Measurements from ENCODE around the gene SPIRE1. TPM values are rescaled to one million over a fixed set of nuclear protein-coding genes. Genes with fewer than 3 reads are reported as not detected.
"Not testable (repeated sequence)": the region's sequence is repeated elsewhere in the genome, so short reads cannot be mapped to it uniquely, and the experiment has no call there.

The SPIRE1 gene
- polyA plus RNA-seq, 3 donors = 31.6 to 36.5 (median 36.1) TPM

DNA sequence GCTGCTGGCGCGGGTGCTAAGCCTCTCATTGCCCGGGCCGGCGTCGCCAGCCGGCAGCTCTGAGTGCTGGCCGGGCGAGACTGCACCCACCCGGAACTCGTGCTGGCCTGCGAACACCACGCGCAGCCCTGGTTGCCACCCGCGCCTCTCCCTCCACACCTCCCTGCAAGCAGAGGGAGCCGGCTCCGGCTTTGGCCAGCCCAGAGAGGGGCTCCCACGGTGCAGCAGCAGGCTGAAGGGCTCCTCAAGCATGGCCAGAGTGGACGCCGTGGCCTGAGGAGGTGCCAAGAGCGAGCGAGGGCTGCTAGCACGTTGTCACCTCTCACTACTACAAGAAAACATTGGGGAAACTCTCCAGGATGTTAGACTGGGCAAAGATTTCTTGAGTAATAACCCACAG is 98.6 kb downstream of the SPIRE1 start:
- DNase-seq (ENCODE audit: low read depth in 3 of 3, low spot score in 2 of 3) = no peak

DNA sequence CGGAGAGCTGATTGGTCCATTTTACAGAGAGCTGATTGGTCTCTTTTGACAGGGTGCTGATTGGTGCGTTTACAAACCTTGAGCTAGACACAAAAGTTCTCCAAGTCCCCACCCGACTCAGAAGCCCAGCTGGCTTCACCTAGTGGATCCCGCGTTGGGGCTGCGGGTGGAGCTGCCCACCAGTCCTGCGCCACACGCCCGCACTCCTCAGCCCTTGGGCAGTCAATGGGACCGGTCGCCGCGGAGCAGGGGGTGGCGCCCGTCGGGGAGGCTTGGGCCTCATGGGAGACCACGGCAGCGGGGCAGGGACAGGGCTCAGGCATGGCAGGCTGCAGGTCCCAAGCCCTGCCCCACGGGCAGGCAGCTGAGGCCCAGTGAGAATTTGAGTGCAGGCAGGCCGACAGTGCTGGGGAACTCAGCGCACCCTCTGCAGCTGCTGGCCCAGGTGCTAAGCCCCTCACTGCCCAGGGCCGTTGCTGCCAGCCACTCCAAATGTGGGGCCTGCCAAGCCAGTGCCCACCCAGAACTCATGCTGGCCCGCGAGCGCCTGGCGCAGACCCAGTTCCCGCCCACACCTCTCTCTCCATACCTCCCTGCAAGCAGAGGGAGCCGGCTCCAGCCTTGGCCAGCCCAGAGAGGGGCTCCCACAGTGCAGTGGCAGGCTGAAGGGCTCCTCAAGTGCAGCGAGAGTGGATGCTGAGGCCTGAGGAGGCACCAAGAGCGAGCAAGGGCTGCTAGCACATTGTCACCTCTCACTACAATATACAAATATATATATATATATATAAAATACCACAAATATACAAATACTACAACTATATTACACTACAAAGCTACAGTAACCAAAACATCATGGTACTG is 100.7 kb downstream of the SPIRE1 start:
- no peak for DNase-seq (ENCODE audit: low read depth in 3 of 3, low spot score in 2 of 3)

DNA sequence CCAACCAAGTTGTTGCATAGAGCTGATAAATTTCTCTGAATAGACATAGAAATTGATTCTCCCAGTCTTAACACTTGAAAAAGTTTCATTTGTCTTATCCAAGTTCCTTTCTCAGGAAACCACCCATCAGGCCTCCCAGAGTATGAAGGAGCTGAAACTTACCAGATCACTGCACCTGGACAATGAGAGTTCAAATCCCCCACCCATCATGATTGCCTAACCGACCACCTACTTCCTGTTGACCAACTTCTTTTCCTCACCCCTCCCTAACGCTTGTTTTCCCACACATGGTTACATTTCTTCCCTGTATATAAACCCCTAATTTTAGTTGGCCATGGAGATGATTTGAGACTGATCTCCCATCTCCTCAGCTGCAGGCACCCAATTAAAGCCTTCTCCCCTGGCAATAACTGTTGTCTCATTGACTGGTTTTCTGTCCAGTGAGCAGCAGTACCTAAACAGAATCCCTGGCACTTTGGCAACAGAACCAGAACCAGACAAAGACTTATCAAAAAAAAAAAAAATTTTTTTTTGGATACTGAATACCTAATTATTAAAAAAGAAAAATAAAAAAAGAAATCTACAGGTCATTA is 103.0 kb downstream of the SPIRE1 start:
- DNase-seq (ENCODE audit: low read depth in 3 of 3, low spot score in 2 of 3) = no peak

DNA sequence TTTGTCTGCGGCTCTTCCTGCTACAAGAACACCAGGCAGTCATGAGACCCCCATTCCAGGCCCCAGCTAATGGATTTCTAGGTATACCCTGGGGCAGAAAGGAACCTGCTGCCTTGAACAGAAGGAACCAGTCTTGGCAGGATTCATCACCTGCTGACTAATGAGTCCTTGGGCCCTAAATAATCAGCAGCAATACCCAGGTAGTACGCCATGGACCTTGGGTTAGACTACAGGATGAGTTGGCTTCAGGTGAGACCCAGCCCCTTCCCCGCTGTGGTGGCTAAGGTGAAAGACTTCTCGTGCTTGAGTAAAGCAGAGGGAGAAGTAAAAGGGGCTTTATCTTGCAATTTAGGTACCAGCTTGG is 105.0 kb downstream of the SPIRE1 start:
- DNase-seq (ENCODE audit: low read depth in 3 of 3, low spot score in 2 of 3) = no peak

DNA sequence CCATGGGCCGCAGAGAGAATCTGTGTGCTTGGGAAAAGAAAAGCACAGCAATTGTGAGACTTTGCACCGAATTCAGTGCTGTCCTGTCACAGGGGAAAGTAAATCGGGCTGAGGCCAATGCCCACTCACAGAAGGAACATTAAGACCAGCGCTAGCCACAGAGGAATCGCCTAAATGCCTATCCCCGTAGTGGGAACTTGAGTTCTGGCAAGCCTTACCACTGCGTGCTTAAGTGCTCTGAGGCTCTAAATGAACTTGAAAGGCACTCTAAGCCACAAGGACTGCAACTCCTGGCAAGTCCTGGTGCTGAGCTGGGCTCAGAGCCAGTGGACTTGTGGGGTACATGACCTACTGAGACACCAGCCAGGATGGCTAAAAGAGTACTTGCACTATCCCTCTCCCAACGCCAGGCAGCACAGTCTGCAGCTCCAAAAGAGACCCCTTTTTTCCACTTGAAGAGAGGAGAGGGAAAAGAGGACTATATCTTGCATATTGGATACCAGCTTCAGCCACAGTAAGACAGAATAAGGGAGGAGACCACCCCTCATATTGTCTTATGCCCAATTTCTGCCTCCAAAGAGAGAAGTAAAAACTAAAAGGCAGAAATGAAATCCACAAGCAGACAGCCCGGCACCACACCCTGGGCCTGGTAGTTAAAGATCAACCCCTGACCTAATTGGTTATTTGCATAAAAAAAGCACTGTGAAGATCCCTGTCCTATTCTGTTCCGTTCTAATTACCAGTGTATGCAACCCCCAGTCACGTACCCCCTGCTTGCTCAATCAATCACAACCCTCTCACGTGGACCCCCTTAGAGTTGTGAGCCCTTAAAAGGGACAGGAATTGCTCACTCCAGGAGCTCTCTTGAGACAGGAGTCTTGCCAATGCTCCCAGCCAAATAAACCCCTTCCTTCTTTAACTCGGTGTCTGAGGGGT is 105.7 kb downstream of the SPIRE1 start:
- not testable (repeated sequence) for DNase-seq (ENCODE audit: low read depth in 3 of 3, low spot score in 2 of 3)

DNA sequence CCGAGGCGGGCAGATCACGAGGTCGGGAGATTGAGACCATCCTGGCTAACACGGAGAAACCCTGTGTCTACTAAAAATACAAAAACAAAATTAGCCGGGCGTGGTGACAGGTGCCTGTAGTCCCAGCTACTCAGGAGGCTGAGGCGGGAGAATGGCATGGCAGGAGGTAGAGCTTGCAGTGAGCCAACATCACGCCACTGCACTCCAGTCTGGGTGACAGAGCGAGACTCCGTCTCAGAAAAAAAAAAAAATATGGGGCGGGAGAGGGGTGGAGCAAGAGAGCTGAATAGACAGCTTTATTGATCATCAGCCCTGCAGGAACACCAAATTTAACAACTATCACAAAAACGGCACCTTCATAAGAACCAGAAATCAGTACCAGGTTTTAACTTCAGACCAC is 106.4 kb downstream of the SPIRE1 start:
- not testable (repeated sequence) for DNase-seq (ENCODE audit: low read depth in 3 of 3, low spot score in 2 of 3)

DNA sequence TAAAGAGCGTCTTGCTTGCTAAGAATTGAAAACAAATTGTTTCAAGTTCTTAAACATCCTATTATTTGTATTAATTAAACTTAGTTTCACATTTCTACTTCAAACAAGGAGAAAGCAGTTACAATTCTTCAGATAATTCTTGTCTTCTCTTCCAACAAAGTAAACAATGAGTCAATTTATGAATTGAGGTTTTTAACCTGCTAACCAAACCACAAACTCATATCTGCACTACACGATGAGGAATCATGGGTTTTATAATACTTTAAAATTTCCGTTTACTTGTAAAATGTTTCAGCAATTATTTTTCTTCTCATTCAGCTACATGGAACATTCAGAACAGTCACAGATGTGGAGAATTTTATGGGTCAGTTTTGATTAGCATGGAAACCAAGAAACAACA is 114.2 kb downstream of the SPIRE1 start:
- no peak for DNase-seq (ENCODE audit: low read depth in 3 of 3, low spot score in 2 of 3)

DNA sequence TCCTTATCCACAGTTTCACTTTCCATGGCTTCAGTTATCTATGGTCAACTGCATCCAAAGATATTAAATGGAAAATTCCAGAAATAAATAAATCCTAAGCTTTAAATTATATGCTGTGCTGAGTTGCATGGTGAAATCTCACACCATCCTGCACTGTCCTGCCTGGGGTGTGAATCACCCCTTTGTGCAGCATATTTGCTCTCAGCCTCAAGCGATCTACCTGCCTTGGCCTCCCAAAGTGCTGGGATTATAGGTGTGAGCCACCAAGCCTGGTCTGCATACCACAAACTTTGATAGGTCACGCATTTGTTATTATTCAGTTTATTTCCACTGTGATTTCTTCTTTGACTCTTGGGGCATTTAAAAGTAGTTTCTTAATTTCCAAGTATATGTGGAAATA is 117.2 kb downstream of the SPIRE1 start:
- DNase-seq (ENCODE audit: low read depth in 3 of 3, low spot score in 2 of 3) = no peak

DNA sequence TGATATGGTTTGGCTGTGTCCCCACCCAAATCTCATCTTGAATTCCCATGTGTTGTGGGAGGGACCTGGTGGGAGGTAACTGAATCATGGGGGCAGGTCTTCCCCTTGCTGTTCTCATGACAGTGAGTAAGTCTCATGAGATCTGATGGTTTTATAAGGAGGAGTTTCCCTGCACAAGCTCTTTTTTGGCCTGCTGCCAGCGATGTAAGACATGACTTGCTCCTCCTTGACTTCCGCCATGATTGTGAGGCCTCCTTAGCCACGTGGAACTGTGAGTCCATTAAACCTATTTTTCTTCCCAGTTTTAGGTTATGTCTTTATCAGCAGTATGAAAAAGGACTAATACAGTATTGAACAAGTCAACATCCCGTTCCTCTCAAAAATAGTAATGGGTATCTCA is 118.7 kb downstream of the SPIRE1 start:
- not testable (repeated sequence) for DNase-seq (ENCODE audit: low read depth in 3 of 3, low spot score in 2 of 3)

DNA sequence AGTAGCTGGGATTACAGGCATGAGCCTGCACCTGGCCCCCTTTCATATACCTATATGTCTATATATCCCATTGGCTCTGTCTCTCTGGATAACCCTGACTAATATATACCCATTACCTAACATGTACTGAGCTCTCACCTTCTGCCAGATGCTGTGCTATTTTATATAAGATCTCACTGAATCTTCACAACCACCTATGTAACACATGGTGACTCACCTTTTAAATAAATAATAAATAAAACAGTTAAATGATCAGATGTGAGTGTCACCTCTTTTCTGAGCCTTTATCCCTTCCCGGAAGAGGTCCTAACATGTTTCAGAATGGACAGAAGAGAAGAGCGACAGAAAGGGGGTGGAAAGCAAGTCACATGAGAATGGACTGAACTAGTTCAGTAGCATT is 123.1 kb downstream of the SPIRE1 start:
- DNase-seq (ENCODE audit: low read depth in 3 of 3, low spot score in 2 of 3) = no peak

DNA sequence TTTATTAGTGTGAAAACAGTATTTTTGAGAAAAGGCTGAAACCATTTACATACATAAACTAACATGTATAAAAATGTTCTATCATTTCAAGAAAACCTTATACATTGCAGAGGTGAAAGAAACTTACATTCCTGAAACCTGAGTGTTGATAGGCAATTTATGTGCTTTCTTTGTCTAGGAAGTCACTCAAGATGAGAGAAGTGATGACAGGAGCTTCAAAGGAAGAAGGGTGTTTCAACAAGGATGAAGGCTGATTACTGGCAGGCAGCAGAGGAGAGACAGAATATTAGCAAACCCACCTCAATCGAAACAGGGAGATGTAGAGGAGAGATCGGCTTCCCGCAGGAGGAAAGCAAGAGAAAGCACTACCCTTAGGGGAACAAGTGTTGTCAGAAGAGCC is 125.2 kb downstream of the SPIRE1 start:
- no peak for DNase-seq (ENCODE audit: low read depth in 3 of 3, low spot score in 2 of 3)

DNA sequence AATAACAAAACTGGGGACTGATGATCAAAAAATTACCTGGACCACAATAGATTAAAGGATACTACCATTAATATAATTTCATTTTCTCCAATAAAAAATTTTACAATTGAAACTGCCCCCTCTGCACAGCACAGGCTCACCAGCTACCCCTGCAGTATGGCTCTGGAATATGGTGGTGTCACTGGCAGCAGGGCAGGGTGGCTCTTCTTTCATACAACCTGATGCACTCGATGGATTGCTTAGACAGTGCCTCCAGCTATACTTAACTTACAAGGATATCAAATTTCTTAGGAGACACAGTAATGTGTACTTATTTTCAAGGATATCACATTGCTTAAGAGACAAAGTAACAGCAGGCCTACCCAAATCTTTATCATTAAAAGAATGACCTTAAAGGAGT is 126.2 kb downstream of the SPIRE1 start:
- DNase-seq (ENCODE audit: low read depth in 3 of 3, low spot score in 2 of 3) = no peak

DNA sequence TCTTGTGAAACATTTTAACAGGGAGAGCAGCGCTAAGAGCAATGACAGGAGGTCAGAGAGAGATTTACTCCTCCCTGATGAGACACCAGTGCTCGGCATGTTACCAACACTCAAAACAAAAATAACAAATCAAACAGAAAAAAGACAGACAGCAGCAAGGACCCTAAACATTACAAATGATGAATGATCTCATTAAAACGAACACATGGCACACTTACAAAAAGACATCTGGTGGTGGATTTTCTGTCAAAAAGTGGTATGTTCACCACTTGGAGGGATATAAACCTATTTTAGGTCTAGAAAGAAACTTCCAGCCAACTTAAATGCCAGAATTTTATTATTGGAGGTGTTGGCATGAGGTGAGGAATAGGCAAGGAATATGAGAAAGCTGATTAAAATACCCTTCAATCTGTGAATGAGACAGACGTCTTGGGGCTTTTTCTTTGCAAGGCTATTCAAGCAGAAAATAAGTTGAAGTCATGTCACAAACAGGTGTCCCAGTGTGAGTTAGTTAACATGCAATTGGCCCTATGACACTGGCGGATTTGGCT is 137.4 kb downstream of the SPIRE1 start:
- no peak for DNase-seq (ENCODE audit: low read depth in 3 of 3, low spot score in 2 of 3)

DNA sequence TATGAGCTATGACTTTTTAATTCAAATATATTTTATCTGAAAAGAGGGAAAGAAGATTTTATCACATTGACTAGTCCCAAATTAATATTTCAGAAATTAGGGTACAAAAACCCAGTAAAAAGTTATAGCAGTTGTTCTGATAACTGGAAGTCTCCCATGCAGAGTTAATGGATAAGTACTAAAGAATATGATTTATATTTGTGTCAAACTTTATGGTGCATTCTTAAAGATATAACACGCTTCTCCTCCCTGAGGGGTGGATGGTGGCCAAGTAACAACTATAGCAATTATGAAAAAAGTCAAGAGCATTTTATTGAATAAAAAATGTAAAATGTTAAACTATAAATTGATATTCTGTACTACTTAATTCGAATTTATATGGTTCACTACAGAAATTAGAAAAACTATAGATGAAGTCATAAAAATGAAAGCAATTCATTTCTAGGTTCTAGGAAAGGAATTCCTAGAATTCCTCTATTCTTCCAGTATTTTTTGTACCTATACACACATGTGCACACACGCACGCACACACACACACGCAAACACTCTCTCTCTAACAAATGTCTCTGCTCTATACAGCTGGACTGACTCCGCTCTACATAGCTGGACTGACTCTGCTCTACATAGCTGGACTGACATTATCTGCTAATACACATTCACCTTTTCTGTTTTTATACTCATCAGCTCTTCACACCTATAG is 138.9 kb downstream of the SPIRE1 start:
- no peak for DNase-seq (ENCODE audit: low read depth in 3 of 3, low spot score in 2 of 3)

DNA sequence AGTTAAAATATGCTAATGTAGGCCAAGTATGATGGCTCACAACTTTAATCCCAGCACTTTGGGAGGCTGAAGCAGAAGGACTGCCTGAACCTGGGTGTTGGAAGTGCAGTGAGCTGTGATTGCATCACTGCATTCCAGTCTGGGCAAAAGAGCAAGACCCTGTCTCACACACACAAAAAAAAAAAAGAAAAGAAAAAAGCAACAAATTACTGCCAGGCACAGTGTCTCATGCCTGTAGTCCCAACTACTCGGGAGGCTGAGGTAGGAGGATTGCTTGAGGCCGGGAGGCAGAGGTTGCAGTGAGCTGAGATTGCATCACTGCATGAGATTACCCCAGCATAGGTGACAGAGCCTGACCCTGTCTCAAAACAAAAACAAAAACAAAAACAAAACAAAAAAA is 139.6 kb downstream of the SPIRE1 start:
- DNase-seq (ENCODE audit: low read depth in 3 of 3, low spot score in 2 of 3) = no peak

DNA sequence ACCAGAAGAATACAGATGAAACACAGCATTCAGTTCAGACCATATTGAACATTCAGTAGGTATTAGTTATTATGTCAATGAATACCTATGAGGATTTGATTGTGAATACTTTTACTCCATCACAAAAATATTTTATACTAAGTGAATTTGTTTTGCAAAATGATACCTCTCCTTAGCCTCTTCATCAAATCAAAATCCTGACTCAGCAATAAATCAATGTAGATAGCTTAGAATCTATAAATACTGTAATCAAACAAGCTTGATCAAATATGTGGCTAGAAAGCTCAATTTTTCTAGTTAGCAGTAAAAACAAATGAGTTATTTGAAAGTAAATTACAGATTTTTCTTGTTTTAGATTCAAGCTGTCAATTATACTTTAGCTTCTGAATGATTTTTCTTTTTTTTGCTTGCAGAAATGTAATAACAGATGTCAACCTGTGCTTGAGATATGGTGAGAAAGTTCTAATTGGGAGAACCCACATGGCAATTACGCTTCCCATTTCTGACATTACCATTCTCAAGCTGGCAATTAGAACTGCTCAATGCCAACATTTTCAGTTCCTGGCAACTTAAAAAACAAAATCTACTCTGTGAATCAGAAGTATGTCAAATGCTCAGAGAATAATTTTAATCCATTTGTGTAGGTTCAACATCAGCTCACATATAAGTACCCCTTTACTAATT is 140.6 kb downstream of the SPIRE1 start:
- no peak for DNase-seq (ENCODE audit: low read depth in 3 of 3, low spot score in 2 of 3)

DNA sequence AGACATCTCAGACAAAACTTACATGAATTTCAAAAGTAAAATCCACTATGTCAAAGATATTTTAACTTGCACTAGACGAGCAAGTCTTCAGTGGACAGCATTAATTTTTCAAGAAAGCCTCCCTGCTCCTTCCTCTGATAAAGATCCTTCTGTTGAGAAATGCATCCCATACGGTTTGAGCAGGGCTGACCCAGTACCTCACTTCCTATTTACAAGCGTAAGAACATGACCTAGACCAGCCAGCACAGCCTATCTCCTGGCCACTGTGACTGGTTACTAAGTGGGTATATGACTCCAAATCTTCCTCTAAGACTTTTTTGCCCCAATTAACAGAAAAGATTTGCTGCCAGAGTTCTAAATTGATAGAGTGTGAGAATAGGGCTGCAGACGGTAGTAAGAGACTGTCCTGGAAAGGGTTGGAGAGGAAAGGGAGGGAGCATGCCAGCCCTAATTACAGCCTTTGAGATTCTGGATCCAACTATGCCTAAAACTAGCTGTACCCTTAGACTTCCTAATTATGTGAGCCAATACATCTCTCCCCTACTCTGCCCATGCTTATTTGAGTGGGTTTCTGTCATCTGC is 141.8 kb downstream of the SPIRE1 start:
- no peak for DNase-seq (ENCODE audit: low read depth in 3 of 3, low spot score in 2 of 3)

DNA sequence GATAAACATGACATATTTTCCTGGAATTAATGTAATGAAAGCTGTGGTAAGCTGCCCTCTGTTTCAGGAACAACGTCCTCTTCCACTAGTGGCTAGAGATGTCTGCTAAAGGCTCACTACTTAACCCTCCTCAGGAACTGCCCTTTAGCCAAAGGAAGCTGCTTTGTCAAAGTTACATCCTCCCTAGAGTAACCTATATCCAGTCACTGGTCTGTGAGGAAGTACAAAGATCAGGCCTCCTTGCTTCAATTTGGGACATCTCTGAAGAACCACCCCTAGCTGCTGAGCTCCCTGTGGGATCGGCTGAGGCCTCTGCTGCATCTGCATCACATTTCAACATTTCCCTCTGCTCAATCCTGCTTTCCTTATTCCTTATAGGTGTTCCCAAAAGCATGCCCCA is 142.4 kb downstream of the SPIRE1 start:
- DNase-seq (ENCODE audit: low read depth in 3 of 3, low spot score in 2 of 3) = no peak

DNA sequence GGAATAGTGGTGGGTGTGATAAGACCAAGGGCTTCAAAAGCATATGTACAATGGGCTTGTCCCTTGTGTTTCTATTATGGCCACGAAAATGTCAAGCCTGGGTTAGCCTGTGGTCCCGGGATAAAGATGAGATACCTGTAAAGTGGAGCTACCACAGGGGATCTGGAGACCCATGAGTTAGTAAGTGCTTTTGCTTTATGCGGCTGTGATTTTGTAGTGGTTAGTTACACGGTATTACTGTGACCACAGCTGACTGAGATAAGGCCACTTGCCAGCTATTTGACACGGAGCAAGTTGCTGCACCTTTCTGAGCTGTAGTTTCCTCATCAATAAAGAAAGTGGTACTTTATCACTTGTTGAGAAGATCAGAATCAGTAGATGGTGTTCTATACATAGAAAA is 150.9 kb downstream of the SPIRE1 start:
- no peak for DNase-seq (ENCODE audit: low read depth in 3 of 3, low spot score in 2 of 3)

DNA sequence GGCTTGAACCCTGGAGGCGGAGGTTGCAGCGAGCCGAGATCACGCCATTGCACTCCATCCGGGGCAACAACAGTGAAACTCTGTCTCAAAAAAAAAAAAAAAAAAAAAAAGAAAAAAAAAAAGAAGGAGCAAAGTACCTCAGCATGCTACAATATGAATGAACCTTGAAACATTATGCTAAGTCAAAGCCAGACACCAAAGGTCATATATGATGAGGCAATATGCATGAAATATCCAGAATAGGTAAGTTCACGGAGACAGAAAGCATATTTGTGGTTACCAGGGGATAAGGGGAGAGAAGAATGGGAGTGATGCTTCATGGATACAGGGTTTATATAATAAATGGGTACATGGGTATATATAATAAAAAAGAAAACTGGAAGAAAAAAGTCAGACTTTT is 156.9 kb downstream of the SPIRE1 start:
- DNase-seq (ENCODE audit: low read depth in 3 of 3, low spot score in 2 of 3) = no peak
